Activated CD4-positive, alpha-beta memory T cell treated with anti-CD3 and anti-CD28 coated beads, Interleukin-2, amount 10 ng/mL, durations not matched to agents 7 days and 5 days (primary cell): ENCODE measurements around the gene TBC1D16. TPM values are rescaled to one million over a fixed set of nuclear protein-coding genes. Genes with fewer than 3 reads are reported as not detected.

ENCODE experiments used
- CTCF ChIA-PET: fragments of 350-600 bp; sonication (Branson Sonifier 250); formaldehyde crosslinking; loops from one replicate; lab custom pipeline; 2021; ENCODE audit warnings: antibody characterized with exemption, inconsistent platforms; lab: Charles Lee
- POLR2A ChIA-PET: fragments of 350-600 bp; sonication (Branson Sonifier 250); formaldehyde crosslinking; loops from one replicate; lab custom pipeline; 2021; ENCODE audit warnings: antibody characterized with exemption; lab: Charles Lee
- DNase-seq: peaks from one replicate; pipeline ENCODE4 v3.0.0-alpha.2; 2020
- H3K27ac Mint-ChIP-seq: one replicate; pipeline ENCODE4 v1.8.0; 2021; ENCODE audit warnings: mild to moderate bottlenecking, mixed read lengths
- H3K27me3 Mint-ChIP-seq: one replicate; pipeline ENCODE4 v1.8.0; 2021; ENCODE audit warnings: mixed read lengths
- H3K36me3 Mint-ChIP-seq: one replicate; pipeline ENCODE4 v1.8.0; 2021; ENCODE audit warnings: low read depth, mixed read lengths
- H3K4me1 Mint-ChIP-seq: one replicate; pipeline ENCODE4 v1.8.0; 2021; ENCODE audit warnings: mixed read lengths
- H3K4me3 Mint-ChIP-seq: one replicate; pipeline ENCODE4 v1.8.0; 2021; ENCODE audit warnings: mild to moderate bottlenecking, mixed read lengths
- H3K9me3 Mint-ChIP-seq: one replicate; pipeline ENCODE4 v1.8.0; 2021; ENCODE audit warnings: mixed read lengths
- total RNA-seq, 2 experiments: library from RNA; stranded (reverse); gene quantifications; one replicate each; pipeline ENCODE4 v1.2.3, GENCODE V29; 2021

The TBC1D16 gene
- total RNA-seq, 2 experiments from 2014 or later: 0.63 TPM

DNA sequence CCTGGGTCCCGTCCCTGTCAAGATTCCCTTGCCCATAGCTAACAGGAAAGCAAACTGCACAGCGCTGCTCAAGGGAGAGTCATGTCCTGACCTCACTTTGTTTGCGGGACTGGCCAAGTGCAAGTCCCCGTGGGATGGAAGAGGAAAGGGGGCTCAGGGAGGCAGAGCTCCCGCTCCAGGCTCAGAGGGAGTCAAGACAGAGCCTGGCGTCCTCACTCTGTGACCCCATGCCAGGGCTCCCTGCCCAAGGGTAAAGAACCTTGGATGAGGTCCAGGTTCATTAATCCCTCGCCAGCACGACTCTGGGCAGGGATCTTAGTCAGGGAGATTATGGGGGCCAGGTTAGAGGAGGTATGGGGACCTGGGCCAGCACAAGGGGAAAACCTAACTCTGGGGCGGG lies 145.0 kb downstream of the TBC1D16 start:
- no peak for DNase-seq
- Mint-ChIP-seq H3K4me3 (no peak overlapping the region), H3K36me3 (no peaks in the 10 kb centered on the region), H3K4me1 (no peaks in the 10 kb centered on the region), H3K27ac (no peak overlapping the region), H3K9me3 (no peaks in the 10 kb centered on the region), H3K27me3 (peaks cover 22% of the 10 kb centered on the region)
- CTCF ChIA-PET: no interaction called here
- POLR2A ChIA-PET: no interaction called here

DNA sequence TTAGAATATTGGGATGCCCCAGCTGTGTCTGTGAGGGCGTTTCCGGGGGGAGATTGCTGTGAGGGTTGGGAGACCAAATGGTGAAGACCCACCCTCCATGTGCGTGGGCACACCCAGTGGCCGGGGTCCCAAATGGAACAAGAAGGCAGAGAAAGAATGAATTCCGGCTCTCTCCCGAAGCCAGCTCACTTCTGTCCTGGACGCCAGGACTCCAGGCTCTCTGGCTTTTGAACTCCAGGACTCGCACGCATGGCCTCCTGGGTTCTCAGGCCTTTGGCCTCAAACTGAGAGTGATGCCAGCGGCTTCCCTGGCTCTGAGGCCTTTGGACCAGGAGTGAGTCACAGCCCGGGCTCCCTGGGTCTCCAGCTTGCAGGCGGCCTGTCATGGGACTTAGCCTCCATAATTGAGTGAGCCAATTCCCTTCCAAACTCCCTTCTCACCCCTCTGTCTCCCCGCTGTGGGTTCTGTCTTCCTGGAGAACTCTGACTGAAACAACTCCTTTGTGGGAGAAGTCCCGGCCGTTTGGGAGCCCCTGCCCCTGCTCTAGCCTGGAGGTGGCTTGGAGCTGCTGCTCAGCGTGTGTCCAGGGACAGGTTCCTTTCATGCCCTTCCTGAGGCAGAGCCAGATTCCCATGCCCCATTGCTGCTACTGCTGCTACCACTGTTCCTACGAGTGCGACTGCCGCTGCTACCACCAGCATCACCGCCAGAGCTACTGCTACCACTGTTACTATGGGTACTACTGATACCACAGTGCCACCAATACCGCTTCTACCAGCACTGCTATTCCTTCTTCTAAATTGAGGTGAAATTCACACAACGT lies 146.6 kb downstream of the TBC1D16 start:
- POLR2A ChIA-PET: no interaction called here
- CTCF ChIA-PET: no interaction called here
- no peaks in the 10 kb centered on the region for H3K4me1 Mint-ChIP-seq
- no peak for DNase-seq
- H3K27me3 Mint-ChIP-seq: peaks cover 22% of the 10 kb centered on the region
- no peak overlapping the region for H3K4me3 Mint-ChIP-seq
- H3K36me3 Mint-ChIP-seq: no peaks in the 10 kb centered on the region
- H3K9me3 Mint-ChIP-seq: no peaks in the 10 kb centered on the region
- no peak overlapping the region for H3K27ac Mint-ChIP-seq

DNA sequence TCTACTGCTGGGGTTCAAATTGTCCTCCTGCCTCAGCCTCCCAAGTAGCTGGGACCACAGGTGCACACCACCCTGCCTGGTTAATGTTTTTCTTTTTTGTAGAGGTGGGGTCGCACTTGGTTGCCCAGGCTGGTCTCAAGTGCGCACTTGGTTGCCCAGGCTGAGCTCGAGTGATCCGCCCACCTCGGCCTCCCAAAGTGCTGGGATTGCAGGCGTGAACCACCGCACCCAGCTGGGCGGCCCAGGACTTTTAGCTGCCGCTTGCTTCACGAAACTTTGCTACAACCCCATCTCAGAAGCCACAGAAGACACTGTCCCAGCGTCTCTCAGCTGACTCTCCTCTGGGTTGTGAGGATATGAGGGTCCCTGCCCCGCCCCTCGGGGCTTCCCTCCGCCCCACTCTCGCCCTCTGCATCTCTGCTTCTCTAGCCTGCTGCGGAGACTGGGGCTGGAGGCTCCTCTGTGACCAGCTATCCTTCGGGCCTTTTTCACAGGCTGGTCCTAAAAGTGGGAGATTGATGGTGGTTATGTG lies 147.6 kb downstream of the TBC1D16 start:
- no peak for DNase-seq
- CTCF ChIA-PET: no interaction called here

DNA sequence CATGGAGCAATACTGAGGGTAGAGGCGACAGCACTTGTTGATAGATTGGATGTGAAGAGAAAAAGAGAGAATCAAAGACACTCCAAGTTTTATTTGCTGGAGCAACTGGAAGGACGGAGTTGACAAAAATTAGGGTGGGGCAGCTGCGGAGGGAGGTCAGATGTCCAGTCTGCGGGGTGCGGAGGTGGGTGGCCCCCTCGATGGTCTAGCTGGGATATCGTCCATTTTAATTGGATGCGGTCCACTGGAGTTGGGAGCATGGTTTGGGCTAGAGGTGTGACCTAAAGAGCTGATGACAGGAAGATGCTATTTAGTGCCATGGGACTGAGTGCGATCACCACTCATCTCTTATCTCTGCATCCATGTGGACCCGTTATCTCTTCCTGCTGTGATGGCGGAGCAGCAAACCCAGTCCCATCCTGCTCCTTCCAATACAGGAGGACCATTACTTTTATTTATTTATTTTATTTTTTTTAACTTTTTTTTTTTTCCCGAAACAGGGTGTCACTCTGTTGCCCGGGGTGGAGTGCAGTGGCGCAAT lies 148.2 kb downstream of the TBC1D16 start:
- no peaks in the 10 kb centered on the region for H3K9me3 Mint-ChIP-seq
- ChIA-PET POLR2A (no interaction called here), CTCF (no interaction called here)
- DNase-seq: no peak
- no peaks in the 10 kb centered on the region for H3K4me1 Mint-ChIP-seq
- no peak overlapping the region for H3K27ac Mint-ChIP-seq
- H3K4me3 Mint-ChIP-seq: no peak overlapping the region
- H3K27me3 Mint-ChIP-seq: peaks cover 36% of the 10 kb centered on the region
- no peaks in the 10 kb centered on the region for H3K36me3 Mint-ChIP-seq

More for the DNA sequence above, 147.6 kb downstream of the TBC1D16 start:
- POLR2A ChIA-PET: no interaction called here
- Mint-ChIP-seq H3K36me3 (no peaks in the 10 kb centered on the region), H3K27ac (no peak overlapping the region), H3K9me3 (no peaks in the 10 kb centered on the region), H3K4me3 (no peak overlapping the region), H3K27me3 (peaks cover 31% of the 10 kb centered on the region), H3K4me1 (no peaks in the 10 kb centered on the region)

DNA sequence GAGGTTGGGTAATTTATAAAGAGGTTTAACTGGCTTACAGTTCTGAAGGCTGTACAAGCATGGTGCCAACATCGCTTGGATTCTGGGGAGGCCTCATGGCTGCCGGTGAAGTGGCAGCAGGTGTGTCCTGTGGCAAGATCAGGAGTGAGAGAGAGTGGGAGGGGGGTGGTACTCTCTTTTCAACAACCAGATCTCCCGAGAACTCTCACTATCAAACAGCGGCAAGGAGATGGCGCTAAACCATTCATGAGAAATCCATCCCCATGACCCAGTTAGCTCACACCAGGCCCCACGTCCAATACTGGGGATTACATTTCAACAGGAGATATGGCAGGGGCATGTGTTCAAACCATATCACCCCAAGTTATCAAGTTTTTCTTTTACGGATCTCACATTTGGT lies 152.5 kb downstream of the TBC1D16 start:
- Mint-ChIP-seq H3K36me3 (no peaks in the 10 kb centered on the region), H3K9me3 (no peaks in the 10 kb centered on the region), H3K4me3 (no peak overlapping the region), H3K4me1 (no peaks in the 10 kb centered on the region), H3K27me3 (peaks cover 41% of the 10 kb centered on the region), H3K27ac (no peak overlapping the region)
- DNase-seq: no peak
- ChIA-PET CTCF (no interaction called here), POLR2A (no interaction called here)

Other genes with a start within 250 kb of the TBC1D16 start
- gene CBX8, start 238.8 kb downstream of the TBC1D16 start, total RNA-seq: 1 to 10 TPM; 5.7 to 6.7 TPM
- 10 to 100 TPM; 34.4 to 36.5 TPM for gene CBX4, start 196.4 kb downstream of the TBC1D16 start, total RNA-seq
- not detected for gene CCDC40, start 770 bp upstream of the TBC1D16 start, total RNA-seq
- gene GAA, start 65.7 kb upstream of the TBC1D16 start, total RNA-seq: 10 to 100 TPM; 16.0 to 18.7 TPM
- 100 to 1,000 TPM; 109 to 115 TPM for gene EIF4A3, start 111.3 kb upstream of the TBC1D16 start, total RNA-seq
- not detected for gene CARD14, start 134.2 kb upstream of the TBC1D16 start, total RNA-seq
- 10 to 100 TPM; 56.5 to 61.1 TPM for gene SGSH, start 184.5 kb upstream of the TBC1D16 start, total RNA-seq
- gene SLC26A11, start 184.6 kb upstream of the TBC1D16 start, total RNA-seq: 10 to 100 TPM; 16.0 to 20.0 TPM
- 100 to 1,000 TPM; 787 to 849 TPM for gene RNF213, start 225.0 kb upstream of the TBC1D16 start, total RNA-seq